Body of pancreas (tissue), 4 donors: ENCODE data around the gene C1QTNF1.

Experiments used
- CTCF ChIP-seq, 7 experiments: fragments of 450-650 bp in 4 of 7; fragments of 200-600 bp in 3 of 7; sonication (generic) in 3 of 7; IDR thresholded peaks; one replicate each; pipeline ENCODE4 v1.5.1; 2016 to 2019; ENCODE audit warnings: antibody characterized with exemption in 7 of 7
- POLR2A ChIP-seq, 3 donors: fragments of 450-650 bp; IDR thresholded peaks; one replicate each; pipeline ENCODE4 v1.6.1; 2016; ENCODE audit warnings: antibody characterized with exemption in 3 of 3, mild to moderate bottlenecking in 2 of 3

- TF ChIP-seq CTCF (IDR thresholded peaks at IDR 0.05) (no peak), POLR2A (IDR thresholded peaks at IDR 0.05) (no peak)
Measured at GRCh38 chr17:79036181-79036580, 12.2 kb downstream of the C1QTNF1 start.
